Neural progenitor cell (in vitro differentiated cells): Measurements from ENCODE around the gene SSR3. TPM values are rescaled to one million over a fixed set of nuclear protein-coding genes. Genes with fewer than 3 reads are reported as not detected.
"Not testable (repeated sequence)": the region's sequence is repeated elsewhere in the genome, so short reads cannot be mapped to it uniquely, and the experiment has no call there.

Source experiments
- DNase-seq: peaks from one replicate; pipeline ENCODE4 v3.0.0-alpha.2; 2016; ENCODE audit warnings: low spot score
- H2AFZ ChIP-seq: fragments of 200-600 bp; sonication (generic); replicated peaks from 2 replicates; pipeline ENCODE4 v1.6.1; 2016; ENCODE audit warnings: antibody characterized with exemption
- H3F3A ChIP-seq: fragments of 200-600 bp; sonication (generic); 2 replicates; pipeline ENCODE4 v1.6.1; 2016; ENCODE audit warnings: antibody characterized with exemption, low read depth
- H3K27ac ChIP-seq: fragments of 200-600 bp; sonication (generic); 2 replicates; pipeline ENCODE4 v1.5.1; 2016; ENCODE audit warnings: mild to moderate bottlenecking
- H3K27me3 ChIP-seq: fragments of 200-600 bp; sonication (generic); 2 replicates; pipeline ENCODE4 v1.6.1; 2016; ENCODE audit warnings: mild to moderate bottlenecking, moderate library complexity
- H3K36me3 ChIP-seq: fragments of 200-600 bp; sonication (generic); 2 replicates; pipeline ENCODE4 v1.5.1; 2016
- H3K4me1 ChIP-seq: fragments of 200-600 bp; sonication (generic); 2 replicates; pipeline ENCODE4 v1.6.1; 2016; ENCODE audit warnings: mixed run types
- H3K4me2 ChIP-seq: fragments of 200-600 bp; sonication (generic); 2 replicates; pipeline ENCODE4 v1.6.1; 2016
- H3K4me3 ChIP-seq: fragments of 200-600 bp; sonication (generic); 2 replicates; pipeline ENCODE4 v1.5.1; 2016
- H3K79me2 ChIP-seq: fragments of 200-600 bp; sonication (generic); 2 replicates; pipeline ENCODE4 v1.6.1; 2016; ENCODE audit warnings: low read depth
- H3K9ac ChIP-seq: fragments of 200-600 bp; sonication (generic); 2 replicates; pipeline ENCODE4 v1.6.1; 2016
- H3K9me3 ChIP-seq: fragments of 200-600 bp; sonication (generic); 2 replicates; pipeline ENCODE4 v1.5.1; 2016; ENCODE audit warnings: low read depth
- H4K20me1 ChIP-seq: fragments of 200-600 bp; sonication (generic); 2 replicates; pipeline ENCODE4 v1.6.1; 2016; ENCODE audit warnings: low read depth
- H3K27ac Mint-ChIP-seq: 3 replicates; pipeline ENCODE4 v1.8.0; 2021; ENCODE audit warnings: mixed read lengths
- H3K27me3 Mint-ChIP-seq: 2 replicates; pipeline ENCODE4 v1.8.0; 2022; ENCODE audit warnings: low read depth, mild to moderate bottlenecking, inconsistent platforms, moderate library complexity, mixed read lengths; ENCODE audit not compliant: insufficient read depth
- H3K36me3 Mint-ChIP-seq: 3 replicates; pipeline ENCODE4 v1.8.0; 2021; ENCODE audit warnings: mixed read lengths
- H3K4me1 Mint-ChIP-seq: 3 replicates; pipeline ENCODE4 v1.8.0; 2021; ENCODE audit warnings: mixed read lengths
- H3K4me3 Mint-ChIP-seq: 3 replicates; pipeline ENCODE4 v1.8.0; 2021; ENCODE audit warnings: mild to moderate bottlenecking, moderate library complexity, mixed read lengths
- H3K9me3 Mint-ChIP-seq: 3 replicates; pipeline ENCODE4 v1.8.0; 2020; ENCODE audit warnings: mixed read lengths
- EZH2 ChIP-seq: fragments of 200-600 bp; sonication (generic); IDR thresholded peaks from 2 replicates; pipeline ENCODE4 v1.6.1; 2017; ENCODE audit warnings: antibody characterized with exemption, mild to moderate bottlenecking, moderate library complexity
- EZH2phosphoT487 ChIP-seq: fragments of 200-600 bp; sonication (generic); IDR thresholded peaks from 2 replicates; pipeline ENCODE4 v1.6.1; 2017; ENCODE audit warnings: antibody characterized with exemption
- total RNA-seq: library from RNA; depleted of rRNA; stranded (reverse); fragments of >200 nt; gene quantifications from 2 replicates; pipeline ENCODE4 v1.2.3, GENCODE V29; 2015; ENCODE audit warnings: low replicate concordance
- TF ChIP-seq, protein P1 (sequence below): fragments of 200-600 bp; sonication (generic); IDR thresholded peaks from 2 replicates; pipeline ENCODE4 v1.5.1; 2017; ENCODE audit warnings: antibody characterized with exemption, mild to moderate bottlenecking

The SSR3 gene
- total RNA-seq, 1 donor from 2014 or later: 142 TPM

DNA sequence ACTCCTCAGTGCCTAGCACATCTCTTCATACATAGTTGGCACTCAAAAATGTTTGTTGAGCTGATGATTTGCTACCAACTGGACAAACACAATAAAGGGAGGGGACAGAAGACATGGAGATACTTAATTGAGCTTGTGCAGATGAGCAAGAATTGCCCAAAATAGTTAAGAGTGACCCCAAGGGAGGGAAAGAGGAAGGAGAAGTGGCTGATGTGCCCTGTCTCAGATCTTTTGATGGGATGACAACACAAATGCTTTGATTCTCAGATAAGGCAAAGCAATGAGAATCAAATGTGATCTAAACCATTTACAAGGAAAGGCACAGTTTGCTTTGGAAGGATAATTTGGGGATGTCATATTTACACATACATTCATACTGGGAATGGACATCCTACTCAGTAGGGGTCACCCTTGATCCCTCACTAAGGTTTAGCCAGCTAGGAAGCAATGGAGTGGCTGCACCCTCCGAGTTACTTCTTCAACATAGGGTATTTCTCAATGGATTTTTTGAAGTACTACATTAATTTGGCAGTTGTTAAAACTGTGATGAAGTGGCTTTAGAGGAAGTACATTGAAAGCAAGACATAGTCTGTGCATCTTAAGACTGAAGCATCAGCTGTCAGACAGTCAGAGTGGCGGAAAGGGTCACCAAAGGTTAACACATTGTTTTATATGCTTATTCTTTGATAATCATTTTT is 21.9 kb upstream of the SSR3 start:
- H3K9me3 ChIP-seq: no peaks in the 10 kb centered on the region
- H3F3A ChIP-seq: no peaks in the 10 kb centered on the region
- TF ChIP-seq EZH2phosphoT487 (no peak), EZH2 (no peak)
- TF ChIP-seq, protein P1, sequence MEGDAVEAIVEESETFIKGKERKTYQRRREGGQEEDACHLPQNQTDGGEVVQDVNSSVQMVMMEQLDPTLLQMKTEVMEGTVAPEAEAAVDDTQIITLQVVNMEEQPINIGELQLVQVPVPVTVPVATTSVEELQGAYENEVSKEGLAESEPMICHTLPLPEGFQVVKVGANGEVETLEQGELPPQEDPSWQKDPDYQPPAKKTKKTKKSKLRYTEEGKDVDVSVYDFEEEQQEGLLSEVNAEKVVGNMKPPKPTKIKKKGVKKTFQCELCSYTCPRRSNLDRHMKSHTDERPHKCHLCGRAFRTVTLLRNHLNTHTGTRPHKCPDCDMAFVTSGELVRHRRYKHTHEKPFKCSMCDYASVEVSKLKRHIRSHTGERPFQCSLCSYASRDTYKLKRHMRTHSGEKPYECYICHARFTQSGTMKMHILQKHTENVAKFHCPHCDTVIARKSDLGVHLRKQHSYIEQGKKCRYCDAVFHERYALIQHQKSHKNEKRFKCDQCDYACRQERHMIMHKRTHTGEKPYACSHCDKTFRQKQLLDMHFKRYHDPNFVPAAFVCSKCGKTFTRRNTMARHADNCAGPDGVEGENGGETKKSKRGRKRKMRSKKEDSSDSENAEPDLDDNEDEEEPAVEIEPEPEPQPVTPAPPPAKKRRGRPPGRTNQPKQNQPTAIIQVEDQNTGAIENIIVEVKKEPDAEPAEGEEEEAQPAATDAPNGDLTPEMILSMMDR: no peak
- DNase-seq: no peak
- H3K27me3 Mint-ChIP-seq: no peaks in the 10 kb centered on the region
- H3K36me3 ChIP-seq: no peaks in the 10 kb centered on the region
- no peak overlapping the region for H3K27ac ChIP-seq
- H3K9ac ChIP-seq: no peak overlapping the region
- no peaks in the 10 kb centered on the region for H3K4me1 ChIP-seq
- no peak overlapping the region for H3K4me3 ChIP-seq
- H3K27me3 ChIP-seq: no peaks in the 10 kb centered on the region
- H2AFZ ChIP-seq: no peak overlapping the region
- H3K9me3 Mint-ChIP-seq: no peaks in the 10 kb centered on the region
- H3K4me1 Mint-ChIP-seq: no peaks in the 10 kb centered on the region
- no peaks in the 10 kb centered on the region for H3K79me2 ChIP-seq
- H3K4me3 Mint-ChIP-seq: no peak overlapping the region
- H3K4me2 ChIP-seq: no peak overlapping the region
- no peak overlapping the region for H3K27ac Mint-ChIP-seq
- no peaks in the 10 kb centered on the region for H4K20me1 ChIP-seq
- no peaks in the 10 kb centered on the region for H3K36me3 Mint-ChIP-seq

GRCh38 chr3:156576051-156576450 is 21.1 kb upstream of the SSR3 start:
- Histone ChIP-seq H2AFZ (no peak overlapping the region), H3K9me3 (no peaks in the 10 kb centered on the region), H3K4me1 (no peaks in the 10 kb centered on the region), H4K20me1 (no peaks in the 10 kb centered on the region), H3K79me2 (no peaks in the 10 kb centered on the region), H3K4me2 (no peak overlapping the region), H3F3A (no peaks in the 10 kb centered on the region), H3K27ac (no peak overlapping the region), H3K36me3 (no peaks in the 10 kb centered on the region), H3K27me3 (no peaks in the 10 kb centered on the region), H3K4me3 (no peak overlapping the region), H3K9ac (no peak overlapping the region)
- Mint-ChIP-seq H3K36me3 (no peaks in the 10 kb centered on the region), H3K4me3 (no peak overlapping the region), H3K27ac (no peak overlapping the region), H3K9me3 (no peaks in the 10 kb centered on the region), H3K27me3 (no peaks in the 10 kb centered on the region), H3K4me1 (no peaks in the 10 kb centered on the region)
- DNase-seq: no peak
- TF ChIP-seq EZH2phosphoT487 (no peak), EZH2 (no peak)
- TF ChIP-seq, protein P1: no peak

GRCh38 chr3:156575641-156576040 is 20.7 kb upstream of the SSR3 start:
- H3K9ac ChIP-seq: no peak overlapping the region
- H3K79me2 ChIP-seq: no peaks in the 10 kb centered on the region
- Mint-ChIP-seq H3K27me3 (no peaks in the 10 kb centered on the region), H3K4me1 (no peaks in the 10 kb centered on the region), H3K27ac (no peak overlapping the region), H3K36me3 (no peaks in the 10 kb centered on the region), H3K9me3 (no peaks in the 10 kb centered on the region), H3K4me3 (no peak overlapping the region)
- no peaks in the 10 kb centered on the region for H3F3A ChIP-seq
- H3K36me3 ChIP-seq: no peaks in the 10 kb centered on the region
- H3K4me2 ChIP-seq: no peak overlapping the region
- H3K9me3 ChIP-seq: no peaks in the 10 kb centered on the region
- H4K20me1 ChIP-seq: no peaks in the 10 kb centered on the region
- H3K27ac ChIP-seq: no peak overlapping the region
- H3K4me1 ChIP-seq: no peaks in the 10 kb centered on the region
- TF ChIP-seq EZH2 (no peak), EZH2phosphoT487 (no peak)
- TF ChIP-seq, protein P1: no peak
- no peaks in the 10 kb centered on the region for H3K27me3 ChIP-seq
- DNase-seq: no peak
- H3K4me3 ChIP-seq: no peak overlapping the region
- H2AFZ ChIP-seq: no peak overlapping the region

GRCh38 chr3:156569881-156570280 is 15.0 kb upstream of the SSR3 start:
- not testable (repeated sequence) for H3K4me2 ChIP-seq, H3K4me1 Mint-ChIP-seq, H2AFZ ChIP-seq, H3K27me3 Mint-ChIP-seq, H4K20me1 ChIP-seq, H3K9ac ChIP-seq, H3K36me3 Mint-ChIP-seq, DNase-seq, H3K27me3 ChIP-seq, H3K27ac ChIP-seq, H3F3A ChIP-seq, H3K27ac Mint-ChIP-seq, H3K79me2 ChIP-seq, H3K4me1 ChIP-seq, H3K9me3 ChIP-seq, H3K9me3 Mint-ChIP-seq, H3K4me3 Mint-ChIP-seq, H3K4me3 ChIP-seq, H3K36me3 ChIP-seq

DNA sequence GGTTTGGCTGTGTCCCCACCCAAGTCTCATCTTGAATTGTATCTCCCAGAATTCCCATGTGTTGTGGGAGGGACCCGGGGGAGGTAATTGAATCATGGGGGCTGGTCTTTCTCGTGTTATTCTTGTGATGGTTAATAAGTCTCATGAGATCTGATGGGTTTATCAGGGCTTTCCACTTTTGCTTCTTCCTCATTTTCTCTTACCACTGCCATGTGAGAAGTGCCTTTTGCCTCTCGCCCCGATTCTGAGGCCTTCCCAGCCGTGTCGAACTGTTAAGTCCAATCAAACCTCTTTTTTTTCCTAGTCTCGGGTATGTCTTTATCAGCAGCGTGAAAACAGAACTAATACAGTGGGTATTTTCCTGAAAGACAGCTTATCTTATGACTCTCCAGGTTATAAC is 14.1 kb upstream of the SSR3 start:
- H3K9me3 Mint-ChIP-seq, H3K4me1 Mint-ChIP-seq, H3K27me3 Mint-ChIP-seq: not testable (repeated sequence)

More for the DNA sequence above, 14.1 kb upstream of the SSR3 start:
- not testable (repeated sequence) for H3K4me3 ChIP-seq, H4K20me1 ChIP-seq, H2AFZ ChIP-seq, H3K4me2 ChIP-seq, H3K4me3 Mint-ChIP-seq, H3F3A ChIP-seq, H3K9me3 ChIP-seq, H3K4me1 ChIP-seq, DNase-seq, H3K36me3 ChIP-seq, H3K27me3 ChIP-seq, H3K79me2 ChIP-seq, H3K27ac ChIP-seq, H3K36me3 Mint-ChIP-seq, H3K9ac ChIP-seq, H3K27ac Mint-ChIP-seq
